ENCODE data around the gene CAPN13. TPM values are rescaled to one million over a fixed set of nuclear protein-coding genes. Genes with fewer than 3 reads are reported as not detected.

Gene CAPN13
- total and polyA plus RNA-seq, 10 of the 15 experiments (the other 5 are each of a cell fraction or from before 2014, with no cell fraction given) = 0.03 to 0.10 (median 0.06) TPM; not detected in 7

- RAD21 ChIA-PET (ENCODE audit: unreplicated experiment) = interaction anchor here (0.8 to 13.0 kb wide), 7 partner anchors 370 to 539 kb away, joined by 3 to 420 read pairs (median 7); no protein-coding TSS in a partner anchor
- peaks cover 8% of the 10 kb centered on the region for H3K9me3 ChIP-seq (replicated peaks; ENCODE audit: control insufficient read depth, insufficient read depth, low read length)
- FAIRE-seq = no peak
- no peak overlapping the region for H3K27ac ChIP-seq (ENCODE audit: control insufficient read depth, insufficient read depth)
- no peaks in the 10 kb centered on the region for H3K79me2 ChIP-seq (ENCODE audit: control insufficient read depth, insufficient read depth, low read length)
- no peak overlapping the region for H2AFZ ChIP-seq (ENCODE audit: control insufficient read depth, low read depth, low read length)
- no peak overlapping the region for H3K9ac ChIP-seq (ENCODE audit: control insufficient read depth, insufficient read depth, low read length)
- no peak overlapping the region for H3K4me3 ChIP-seq
- 51% methylated on average over 5 of the region's 5 CpGs for WGBS (ENCODE audit: insufficient coverage, insufficient replicate concordance, low lambda C conversion rate, missing lambda C conversion rate)
- TF ChIP-seq NFYB (IDR thresholded peaks at IDR 0.05; ENCODE audit: insufficient read depth, low read depth, low read length) (no peak), E2F4 (IDR thresholded peaks at IDR 0.05; ENCODE audit: low read depth, low read length) (no peak), USF2 (IDR thresholded peaks at IDR 0.05; ENCODE audit: borderline replicate concordance, low read depth, low read length) (no peak), USF1 (IDR thresholded peaks at IDR 0.05; ENCODE audit: borderline replicate concordance, extremely low read length, insufficient read depth, low read depth, low read length) (no peak), CEBPZ (IDR thresholded peaks at IDR 0.05; ENCODE audit: low read depth, low read length) (no peak), ZBTB11 (CRISPR knock-in tag; IDR thresholded peaks at IDR 0.05) (no peak), MXI1 (IDR thresholded peaks at IDR 0.05; ENCODE audit: low read depth, low read length) (no peak)
- SMC1A ChIA-PET (ENCODE audit: uncharacterized antibody, unreplicated experiment) = interaction anchor here (0.6 to 13.9 kb wide), 10 partner anchors 8 to 539 kb away, joined by 3 to 379 read pairs (median 6); no protein-coding TSS in a partner anchor
- H3K4me1 ChIP-seq (ENCODE audit: control insufficient read depth, insufficient read depth, low read length) = no peaks in the 10 kb centered on the region
- BruUV-seq (replicated peaks) = no TSS peak
- in situ Hi-C loops (cut with MboI) (loop anchor here (5.0 kb wide), 3 partner anchors 258 to 538 kb away; partner anchors contain the start of gene LCLAT1), intact Hi-C loops (cut with micrococcal nuclease; ENCODE audit: unreplicated experiment) (loop anchor here (5.0 to 10.0 kb wide), 2 partner anchors 280 to 368 kb away; no protein-coding TSS in a partner anchor)
- ATAC-seq = no peak
- POLR2A ChIA-PET = interaction anchor here (0.8 to 2.3 kb wide), 3 partner anchors 231 to 497 kb away, joined by 3 to 5 read pairs (median 4); no protein-coding TSS in a partner anchor
- H3K36me3 ChIP-seq (ENCODE audit: control insufficient read depth in 2 of 2, insufficient read depth in 2 of 2, low read length in 1 of 2) = no peaks in the 10 kb centered on the region
- H3K4me2 ChIP-seq (ENCODE audit: control insufficient read depth, insufficient read depth) = no peak overlapping the region
- no peaks in the 10 kb centered on the region for H3K27me3 ChIP-seq (replicated peaks in 1 of 2; ENCODE audit: control insufficient read depth in 2 of 2, insufficient read depth in 2 of 2, low read length in 1 of 2)
- no peaks in the 10 kb centered on the region for H4K20me1 ChIP-seq (ENCODE audit: control insufficient read depth, insufficient read depth)
- DNase-seq (ENCODE audit: low read depth, low spot score) = no peak
- CTCF ChIA-PET = interaction anchor here (0.7 to 16.4 kb wide), 10 partner anchors 12 to 556 kb away, joined by 3 to 724 read pairs (median 10); no protein-coding TSS in a partner anchor
Observed at GRCh38 chr2:30705056-30705455, 102.2 kb downstream of the CAPN13 start.

All from GM12878 (cell line).